NOMO-1 (cell line): ENCODE measurements around the gene UGT1A9.
"Not testable (repeated sequence)": the region's sequence is repeated elsewhere in the genome, so short reads cannot be mapped to it uniquely, and the experiment has no call there.

Source experiments
- DNase-seq, 2 experiments: peaks; one replicate each; lab custom pipeline; 2025; ENCODE audit not compliant: unreplicated experiment in 2 of 2; lab: John Stamatoyannopoulos, UW

The UGT1A9 gene

DNA sequence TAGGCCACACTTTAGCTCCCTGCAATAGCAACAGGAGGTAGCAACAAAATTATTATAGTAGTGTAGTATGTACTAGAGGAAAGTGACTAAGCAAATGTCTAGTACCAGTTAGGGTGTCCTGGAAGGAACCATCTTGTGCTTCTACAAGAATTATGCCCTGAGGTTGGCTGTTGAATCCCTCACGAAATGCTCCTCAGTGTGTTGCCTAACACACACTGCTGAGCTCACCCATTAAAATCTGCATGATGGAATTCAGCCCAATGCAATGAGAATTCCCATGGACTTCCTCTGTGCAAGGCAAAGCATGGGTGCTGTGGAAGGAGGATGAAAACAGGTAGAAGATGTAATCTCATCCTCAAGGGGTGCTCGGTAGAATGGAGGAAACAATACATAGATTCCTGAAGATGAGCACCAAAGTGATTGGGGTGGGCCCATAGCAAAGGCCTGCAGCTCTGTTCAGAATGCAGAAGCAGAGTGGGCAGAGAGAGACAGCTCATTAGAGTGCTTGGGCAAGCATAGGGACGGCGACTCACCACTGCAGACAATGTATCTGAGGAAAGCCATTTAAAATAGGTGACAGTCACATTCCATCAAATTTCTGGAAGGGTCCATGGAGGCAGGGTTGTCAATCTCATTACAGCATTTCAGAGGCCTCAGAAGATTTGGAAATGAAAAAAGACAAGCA lies 8.8 kb downstream of the UGT1A9 start:
- DNase-seq: no peak

GRCh38 chr2:233681521-233682099 lies 9.9 kb downstream of the UGT1A9 start, which contains the start of gene UGT1A7:
TSS of gene UGT1A7 (plus strand) at chr2:233681901. CDS start at chr2:233681938, 37 bp downstream.
- no peak for DNase-seq

DNA sequence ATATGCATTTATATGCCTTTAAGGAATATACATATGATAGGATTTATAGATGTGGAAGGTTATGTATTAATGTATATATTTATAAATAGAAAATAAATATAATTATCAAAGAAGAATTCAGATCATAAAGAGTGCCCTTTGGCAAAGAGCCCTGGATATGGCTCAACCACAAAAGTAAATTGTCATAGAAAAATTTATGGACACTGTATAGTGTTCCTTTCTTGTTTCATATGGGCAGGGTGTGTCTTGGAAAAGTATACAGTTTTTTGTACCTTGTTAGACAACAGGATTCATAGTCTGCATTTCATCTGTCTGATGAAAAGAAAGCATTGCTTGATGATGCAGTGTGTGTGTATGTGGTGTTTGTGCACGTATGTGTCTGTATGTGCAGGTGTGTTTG lies 12.9 kb downstream of the UGT1A9 start:
- DNase-seq: no peak

DNA sequence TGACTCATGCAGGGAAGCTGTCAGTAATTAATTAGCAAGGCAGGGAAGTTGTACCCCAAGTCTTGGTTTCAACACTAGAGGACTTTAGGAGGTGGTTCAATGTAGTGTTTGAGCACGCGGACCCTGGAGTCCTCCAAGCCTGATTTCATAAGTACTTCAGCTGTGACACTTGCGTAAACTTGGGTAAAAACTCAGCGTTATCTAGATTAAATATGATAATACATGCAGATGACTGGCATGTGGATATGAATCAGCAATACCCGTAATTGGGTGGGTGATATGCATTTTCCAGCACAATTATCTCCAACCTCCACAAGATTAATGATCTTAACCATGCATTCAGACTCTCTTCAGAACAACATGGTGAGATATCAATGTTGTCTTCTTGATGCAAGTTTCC lies 15.2 kb downstream of the UGT1A9 start:
- DNase-seq: no peak

- no peak for DNase-seq
Measured at GRCh38 chr2:233688341-233688740, 16.6 kb downstream of the UGT1A9 start.

DNA sequence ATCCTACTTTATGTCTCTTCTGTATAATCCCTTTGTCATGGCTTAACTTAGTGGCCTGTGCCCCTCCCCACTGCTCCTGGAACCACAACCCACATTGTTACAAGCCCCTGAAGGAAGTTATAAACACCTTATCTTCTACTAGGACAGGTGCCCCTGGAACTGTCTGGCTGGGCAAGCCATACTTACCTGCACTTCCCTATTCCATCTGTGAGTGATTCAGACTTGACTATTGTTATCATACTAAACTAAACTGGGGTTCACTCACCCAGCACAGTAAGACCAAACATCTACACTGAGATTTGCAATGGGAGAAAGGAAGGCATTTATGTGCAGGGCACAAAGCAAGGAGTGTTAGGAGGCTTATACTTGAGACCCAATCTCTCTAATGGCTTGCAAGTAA lies 17.3 kb downstream of the UGT1A9 start:
- DNase-seq: no peak

GRCh38 chr2:233689501-233689900 lies 17.8 kb downstream of the UGT1A9 start:
- no peak for DNase-seq

GRCh38 chr2:233690444-233690843 lies 18.7 kb downstream of the UGT1A9 start:
- no peak for DNase-seq

DNA sequence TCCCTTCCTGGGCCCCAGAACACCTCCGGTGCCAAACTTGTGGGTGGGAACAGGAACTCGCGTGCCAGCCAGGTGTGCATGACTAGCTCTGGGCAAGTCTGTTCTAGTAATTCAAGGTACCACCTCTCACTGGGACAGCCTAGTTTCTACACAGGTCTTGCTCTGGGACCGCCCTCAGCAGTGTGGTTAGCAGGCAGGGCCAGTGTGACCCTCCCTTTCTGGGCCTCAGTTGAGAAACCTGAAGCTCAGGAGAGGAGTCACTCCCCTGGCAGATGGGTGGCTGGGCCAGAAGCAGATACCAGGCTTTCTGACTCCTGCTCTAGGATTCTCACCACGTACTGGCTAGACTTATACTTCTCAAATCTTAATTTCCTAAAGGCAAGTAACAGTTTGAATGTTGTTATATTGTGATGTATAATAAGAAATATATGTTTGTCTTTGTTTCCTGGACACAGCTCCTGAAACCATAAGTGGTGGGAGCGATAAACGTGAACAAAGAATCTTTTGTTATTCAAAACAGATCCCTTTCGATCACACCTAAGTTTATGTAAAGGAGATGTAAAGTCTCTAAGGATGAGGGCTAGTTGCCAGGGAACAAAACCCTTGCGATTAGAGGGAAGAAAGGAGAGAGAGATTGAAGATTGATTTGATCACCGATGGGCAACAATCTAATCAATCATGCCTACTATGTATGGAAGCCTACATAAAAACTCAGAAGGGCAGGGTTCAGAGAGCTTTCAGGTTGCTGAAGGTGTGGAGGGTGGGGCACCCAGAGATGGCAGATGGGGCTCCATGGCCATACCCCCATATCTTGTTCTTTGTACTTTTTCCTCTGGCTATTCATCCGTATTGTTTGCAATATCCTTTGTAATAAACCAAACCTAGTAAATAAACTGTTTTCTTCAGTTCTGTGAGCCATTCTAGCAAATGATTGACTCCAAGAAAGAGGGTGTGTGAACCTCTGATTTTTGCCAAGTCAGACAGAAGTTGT lies 20.0 kb downstream of the UGT1A9 start:
- no peak for DNase-seq

- no peak for DNase-seq
Measured at GRCh38 chr2:233692648-233693047, 20.9 kb downstream of the UGT1A9 start, which contains the start of gene UGT1A6. TSS of gene UGT1A6 (plus strand) at chr2:233692890. CDS start at chr2:233693005, 115 bp downstream.

GRCh38 chr2:233693963-233694362 lies 22.3 kb downstream of the UGT1A9 start:
- no peak for DNase-seq

- DNase-seq: no peak
Measured at GRCh38 chr2:233698740-233699139, 27.0 kb downstream of the UGT1A9 start.

GRCh38 chr2:233699424-233700027 lies 27.8 kb downstream of the UGT1A9 start:
- DNase-seq: no peak

- no peak for DNase-seq
Measured at GRCh38 chr2:233700028-233700635, 28.4 kb downstream of the UGT1A9 start.

GRCh38 chr2:233700842-233701241 lies 29.1 kb downstream of the UGT1A9 start:
- not testable (repeated sequence) for DNase-seq

DNA sequence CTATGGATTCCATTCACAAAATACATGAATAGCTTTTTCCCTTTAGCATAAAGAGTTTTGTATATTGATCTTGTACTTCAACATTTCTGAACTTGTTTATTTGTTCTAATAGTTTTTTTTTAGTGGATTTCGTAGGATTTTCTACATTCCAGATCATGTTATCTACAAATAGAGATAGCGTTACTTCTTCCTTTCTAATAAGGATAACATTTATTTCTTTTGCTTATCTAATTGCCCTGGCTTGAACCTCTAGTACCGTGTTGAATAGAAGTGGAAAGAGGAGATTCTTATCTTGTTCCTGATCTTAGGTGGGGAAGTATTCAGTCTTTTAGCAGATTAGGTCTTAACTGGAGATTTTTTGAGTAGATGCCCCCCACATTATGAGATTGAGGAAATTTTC lies 30.5 kb downstream of the UGT1A9 start:
- no peak for DNase-seq

GRCh38 chr2:233705911-233706506 lies 34.3 kb downstream of the UGT1A9 start:
- DNase-seq: no peak

DNA sequence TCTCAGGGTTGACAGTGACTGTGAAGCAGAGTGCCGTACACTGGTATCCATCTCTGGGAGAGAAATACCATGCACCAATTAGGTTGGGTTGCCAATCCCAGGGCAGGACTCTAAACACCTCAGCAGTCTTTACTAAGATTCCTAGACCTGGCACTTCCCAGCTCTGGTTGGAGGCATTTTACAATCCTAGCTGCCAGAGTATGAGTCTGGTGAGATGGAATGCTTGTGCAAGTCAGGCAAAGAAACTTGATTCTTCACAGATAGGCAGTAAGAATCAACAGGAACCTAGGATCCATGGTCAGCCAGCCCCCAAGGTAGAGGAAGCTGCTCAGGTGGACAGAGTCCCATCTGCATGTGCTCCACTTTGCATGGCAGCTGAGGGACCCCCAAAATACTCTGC lies 35.0 kb downstream of the UGT1A9 start:
- DNase-seq: no peak

GRCh38 chr2:233707940-233708644 lies 36.4 kb downstream of the UGT1A9 start:
- no peak for DNase-seq
